ENCODE measurements around the gene ANXA4.

ANXA4 gene

GRCh38 chr2:69847068-69847828 lies 105.3 kb downstream of the ANXA4 start:
- DNase-seq (ENCODE audit: low spot score) = no peak

GRCh38 chr2:69848186-69848790 lies 106.4 kb downstream of the ANXA4 start:
- no peak for DNase-seq (ENCODE audit: low spot score)

- no peak for DNase-seq (ENCODE audit: low spot score)
Observed at GRCh38 chr2:69858261-69858660, 116.3 kb downstream of the ANXA4 start.

GRCh38 chr2:69863298-69863697 lies 121.4 kb downstream of the ANXA4 start:
- DNase-seq (ENCODE audit: low spot score) = no peak
